Ovary (tissue), 9 donors: ENCODE results near the gene HDAC7. TPM values are rescaled to one million over a fixed set of nuclear protein-coding genes. Genes with fewer than 3 reads are reported as not detected.

Experiments
- DNase-seq, 5 donors: peaks; one replicate each; pipeline ENCODE4 v3.0.0-alpha.2; 2019 to 2020
- H3K27ac ChIP-seq, 2 donors: fragments of 200-600 bp; one replicate each; pipeline versions ENCODE4 v1.5.1 to v1.8.0; 2019 to 2022
- H3K27me3 ChIP-seq: fragments of 200-600 bp; one replicate; pipeline ENCODE4 v1.8.0; 2022
- H3K36me3 ChIP-seq: fragments of 200-600 bp; sonication (generic); one replicate; pipeline ENCODE4 v1.5.1; 2019
- H3K4me1 ChIP-seq: one replicate; pipeline ENCODE4 v1.8.1; 2013; ENCODE audit warnings: mild to moderate bottlenecking, moderate library complexity; ENCODE audit not compliant: insufficient read depth
- H3K4me3 ChIP-seq: fragments of 200-600 bp; sonication (generic); one replicate; pipeline ENCODE4 v1.5.1; 2017
- H3K9me3 ChIP-seq, 2 donors: fragments of 200-600 bp in 1 of 2; sonication (generic) in 1 of 2; one replicate each; pipeline versions ENCODE4 v1.5.1 to v1.8.1; 2013 to 2019; ENCODE audit warnings: mild to moderate bottlenecking in 1 of 2, moderate library complexity in 1 of 2
- CTCF ChIP-seq, 3 donors: fragments of 450-650 bp in 2 of 3; fragments of 200-600 bp in 1 of 3; IDR thresholded peaks; one replicate each; pipeline versions ENCODE4 v1.5.1 to v1.8.0; 2016 to 2022; ENCODE audit warnings: antibody characterized with exemption in 3 of 3, mild to moderate bottlenecking in 1 of 3
- EP300 ChIP-seq: sonication (generic); formaldehyde crosslinking; IDR thresholded peaks from one replicate; pipeline ENCODE4 v1.6.1; 2017; ENCODE audit warnings: antibody characterized with exemption
- POLR2A ChIP-seq: fragments of 450-650 bp; IDR thresholded peaks from one replicate; pipeline ENCODE4 v1.6.1; 2017; ENCODE audit warnings: antibody characterized with exemption, mild to moderate bottlenecking, moderate library complexity
- WGBS, 3 donors: extraction: QIAGEN DNeasy Blood & Tissue Kit in 1 of 3; methylation state at CpG; one replicate each; pipeline versions ENCODE4 v1.1.5 to v1.1.7; 2013 to 2017; 5-methylcytosine and 5-hydroxymethylcytosine counted together
- intact Hi-C, 4 donors: fragments of 100-400 bp; cut with DNase I; formaldehyde crosslinking; loops; one replicate each; pipeline versions ENCODE4 v1.11.0 to v1.15.1; 2022 to 2023
- polyA plus RNA-seq, 2 donors: library from polyadenylated mRNA; stranded (reverse); fragments of 200-250 nt in 1 of 2; fragments of 350-450 nt in 1 of 2; fragmentation: Illumina TruSeq in 1 of 2; extraction: RNeasy Lipid Tissue Mini Kit (QIAGEN cat#74804) in 1 of 2; gene quantifications; one replicate each; pipeline ENCODE4 v1.2.3, GENCODE V29; 2013 to 2014
- total RNA-seq, 7 donors: library from RNA; depleted of rRNA in 2 of 7; stranded (reverse); fragments of >200 nt in 2 of 7; fragmentation: NEBNext Ultra II Directional in 3 of 7; extraction: Animal tissue kit (Norgen Biotek cat#: 25700) in 3 of 7; gene quantifications; one replicate each; pipeline versions ENCODE4 v1.1.0 to v1.2.4, GENCODE V29; 2016 to 2023
- donor health status: DM: no; HTN: no; CAD: no; lungs with moderate emphysema.
- donor health status: DM: no; HTN: no; CAD: no.
- donor health status: Bipolar disorder and iron deficiency.
- donor health status: DM: yes; HTN: yes; CAD: no.
- donor health status: DM: no; HTN: no; CAD: no.
- donor health status: DM: yes; HTN: yes; CAD: no.

The HDAC7 gene
- total and polyA plus RNA-seq, 9 donors, result 40.1 to 151 (median 102) TPM

GRCh38 chr12:47769234-47770085 lies 50.2 kb downstream of the HDAC7 start:
- Histone ChIP-seq H3K4me3 (no peak overlapping the region), H3K27me3 (no peaks in the 10 kb centered on the region), H3K36me3 (no peaks in the 10 kb centered on the region), H3K9me3 (no peaks in the 10 kb centered on the region), H3K4me1 (peaks cover 15% of the 10 kb centered on the region), H3K27ac (peak overlapping the region in 1 of 2 donors; percentile 41)
- TF ChIP-seq CTCF (IDR thresholded peaks at IDR 0.05), result no peak
- no peak for TF ChIP-seq POLR2A
- no peak for TF ChIP-seq EP300
- 74 to 81% (median 79%) methylated on average over 4 of the region's 4 CpGs for WGBS, 3 donors
- DNase-seq, result no peak
- intact Hi-C loops, result no loop called here

- H3K9me3 ChIP-seq, result no peaks in the 10 kb centered on the region
- H3K36me3 ChIP-seq, result no peaks in the 10 kb centered on the region
- TF ChIP-seq POLR2A, result no peak
- no peak for TF ChIP-seq CTCF (IDR thresholded peaks at IDR 0.05)
- TF ChIP-seq EP300, result no peak
- intact Hi-C loops, result no loop called here
- peaks cover 18% of the 10 kb centered on the region for H3K4me1 ChIP-seq
- no peak overlapping the region for H3K4me3 ChIP-seq
- H3K27ac ChIP-seq, result peak overlapping the region in 1 of 2 donors; percentile 35
- 11 to 33% (median 12%) methylated on average over 2 of the region's 2 CpGs for WGBS, 3 donors
- no peak for DNase-seq
- H3K27me3 ChIP-seq, result no peaks in the 10 kb centered on the region
These were observed 51.3 kb downstream of the HDAC7 start for GRCh38 chr12:47768323-47768811.

GRCh38 chr12:47767216-47767724 lies 52.4 kb downstream of the HDAC7 start:
- WGBS, 3 donors, result 73 to 85% (median 82%) methylated on average over 4 of the region's 4 CpGs
- Histone ChIP-seq H3K4me3 (no peak overlapping the region), H3K27ac (no peak overlapping the region), H3K36me3 (no peaks in the 10 kb centered on the region), H3K9me3 (no peaks in the 10 kb centered on the region), H3K4me1 (peaks cover 24% of the 10 kb centered on the region), H3K27me3 (no peaks in the 10 kb centered on the region)
- no peak for DNase-seq
- TF ChIP-seq EP300, result no peak
- TF ChIP-seq CTCF (IDR thresholded peaks at IDR 0.05), result peak in 1 of 3 donors; percentile 31
- intact Hi-C loops, result no loop called here

- TF ChIP-seq CTCF (IDR thresholded peaks at IDR 0.05) (no peak), POLR2A (no peak), EP300 (no peak)
- no peaks in the 10 kb centered on the region for H3K9me3 ChIP-seq
- no peak overlapping the region for H3K4me3 ChIP-seq
- no peaks in the 10 kb centered on the region for H3K36me3 ChIP-seq
- H3K27ac ChIP-seq, result no peak overlapping the region
- DNase-seq, result no peak
- intact Hi-C loops, result no loop called here
- 77 to 92% (median 88%) methylated on average over 5 of the region's 5 CpGs for WGBS, 3 donors
- H3K27me3 ChIP-seq, result no peaks in the 10 kb centered on the region
- H3K4me1 ChIP-seq, result peaks cover 24% of the 10 kb centered on the region
These were observed 53.0 kb downstream of the HDAC7 start for GRCh38 chr12:47766502-47767215.
